ENCODE measurements around the gene NOX5.
"Not testable (repeated sequence)": the region's sequence is repeated elsewhere in the genome, so short reads cannot be mapped to it uniquely, and the experiment has no call there.

Gene NOX5

GRCh38 chr15:69014454-69014853, at the start of gene NOX5:
Gene NOX5 (plus strand): TSS chr15:69014695. CDS start chr15:69014736, 41 bp downstream.
- DNase-seq: no peak

DNA sequence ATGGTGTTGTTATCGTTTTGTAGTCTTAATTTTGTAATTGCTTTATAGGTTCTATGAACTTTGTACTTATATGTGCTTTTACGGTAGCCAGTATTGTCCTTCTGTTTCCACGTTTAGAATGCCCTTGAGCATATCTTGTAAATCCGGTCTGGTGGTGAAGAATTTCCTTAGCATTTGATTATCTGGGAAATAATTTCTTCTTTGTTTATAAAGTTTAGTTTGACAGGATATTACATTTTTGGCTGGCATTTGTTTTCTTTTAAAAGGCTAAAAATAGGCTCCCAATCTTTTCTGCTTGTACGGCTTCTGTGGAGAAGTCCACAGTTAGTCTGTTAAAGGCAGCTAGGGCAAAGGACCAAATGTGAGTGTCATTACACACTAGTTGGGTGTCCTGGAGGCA, 47.5 kb upstream of the NOX5 start:
- DNase-seq: no peak

DNA sequence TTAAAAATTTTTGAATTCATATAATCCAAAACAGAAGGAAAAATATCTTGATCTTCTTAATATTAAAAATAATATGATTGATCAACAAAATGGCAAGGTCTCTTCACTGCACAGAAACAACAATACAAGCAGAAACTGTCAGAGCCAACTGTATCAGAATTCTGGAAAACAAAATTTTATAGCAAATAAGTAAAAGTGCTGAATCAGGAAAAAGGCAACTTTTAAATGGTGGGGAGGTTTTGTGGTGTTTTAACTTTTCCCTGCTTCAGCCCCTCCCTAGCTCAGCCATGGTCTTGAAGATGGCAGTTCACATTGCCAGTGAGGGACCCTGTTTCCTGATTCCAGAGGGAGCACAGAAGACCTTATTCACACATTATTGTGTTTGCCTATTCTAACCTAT, 46.5 kb upstream of the NOX5 start:
- no peak for DNase-seq

- DNase-seq: no peak
Observed at GRCh38 chr15:68969298-68969697, 45.2 kb upstream of the NOX5 start.

DNA sequence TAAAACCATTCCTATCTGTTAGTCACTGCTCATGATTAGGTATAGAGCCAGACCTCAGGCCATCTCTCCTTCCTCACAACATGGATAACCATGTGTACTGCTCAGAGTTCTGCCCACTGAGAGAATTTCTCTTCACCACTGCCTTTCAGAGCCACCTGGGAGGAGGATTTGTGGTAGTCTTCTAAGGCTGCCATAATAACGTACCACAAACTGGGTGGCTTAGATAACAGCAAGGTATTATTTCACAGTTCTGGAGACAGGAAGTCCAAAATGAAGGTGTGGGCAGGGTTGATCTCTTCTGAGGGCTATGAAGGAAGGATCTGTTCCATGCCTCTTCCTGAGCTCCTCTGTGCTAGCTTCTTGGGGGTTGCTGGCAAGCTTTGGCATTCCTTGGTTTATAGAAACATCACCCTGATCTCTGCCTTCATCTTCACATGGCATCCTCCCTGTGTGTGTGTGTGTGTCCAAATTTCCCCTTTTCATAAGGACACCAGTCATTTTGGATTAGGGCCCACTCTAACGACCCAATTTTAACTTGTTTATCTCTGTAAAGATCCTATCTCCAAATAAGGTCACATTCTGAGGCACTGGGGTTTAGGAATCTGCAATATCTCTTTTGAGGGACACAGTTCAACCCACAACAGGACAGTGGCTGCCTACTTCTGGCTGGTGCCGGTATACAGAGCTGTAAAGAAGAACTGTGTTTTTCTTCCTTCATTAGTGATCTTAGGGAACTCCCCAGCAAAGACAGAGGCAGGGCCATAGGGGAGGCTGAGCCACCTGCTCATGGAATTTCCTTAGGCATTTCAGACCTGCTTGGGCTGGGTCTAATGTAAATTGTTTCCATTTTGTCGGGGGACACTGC, 42.1 kb upstream of the NOX5 start:
- no peak for DNase-seq

DNA sequence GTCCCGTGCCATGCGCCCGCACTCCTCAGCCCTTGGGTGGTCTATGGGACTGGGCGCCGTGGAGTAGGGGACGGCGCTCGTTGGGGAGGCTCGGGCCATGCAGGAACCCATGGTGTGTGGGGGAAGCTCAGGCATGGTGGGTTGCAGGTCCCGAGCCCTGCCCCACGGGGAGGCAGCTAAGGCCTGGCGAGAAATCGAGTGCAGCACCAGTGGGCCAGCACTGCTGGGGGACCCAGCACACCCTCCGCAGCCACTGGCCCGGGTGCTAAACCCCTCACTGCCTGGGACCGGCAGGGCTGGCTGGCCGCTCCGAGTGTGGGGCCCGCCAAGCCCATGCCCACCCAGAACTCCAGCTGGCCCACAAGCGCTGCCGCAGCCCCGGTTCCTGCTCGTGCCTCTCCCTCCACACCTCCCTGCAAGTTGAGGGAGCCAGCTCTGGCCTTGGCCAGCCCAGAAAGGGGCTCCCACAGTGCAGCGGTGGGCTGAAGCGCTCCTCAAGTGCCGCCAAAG, 38.8 kb upstream of the NOX5 start:
- not testable (repeated sequence) for DNase-seq

DNA sequence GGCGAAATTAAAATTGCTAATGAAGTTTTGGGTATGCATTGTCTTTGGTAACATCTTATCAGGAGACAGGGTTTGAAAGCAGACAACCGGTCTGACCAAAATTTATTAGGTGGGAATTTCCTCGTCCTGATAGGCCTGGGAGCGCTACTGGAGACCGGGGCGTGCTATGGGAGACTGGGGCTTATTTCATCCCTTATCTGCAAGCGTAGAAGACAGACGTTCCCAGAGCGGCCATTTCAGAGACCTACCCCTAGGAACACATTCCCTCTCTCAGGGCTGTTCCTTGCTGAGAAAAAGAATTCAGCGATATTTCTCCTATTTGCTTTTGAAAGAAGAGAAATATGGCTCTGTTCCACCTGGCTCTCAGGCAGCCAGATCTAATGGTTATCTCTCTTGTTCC, 37.1 kb upstream of the NOX5 start:
- DNase-seq: not testable (repeated sequence)

GRCh38 chr15:68979006-68979405, 35.5 kb upstream of the NOX5 start:
- DNase-seq: no peak

DNA sequence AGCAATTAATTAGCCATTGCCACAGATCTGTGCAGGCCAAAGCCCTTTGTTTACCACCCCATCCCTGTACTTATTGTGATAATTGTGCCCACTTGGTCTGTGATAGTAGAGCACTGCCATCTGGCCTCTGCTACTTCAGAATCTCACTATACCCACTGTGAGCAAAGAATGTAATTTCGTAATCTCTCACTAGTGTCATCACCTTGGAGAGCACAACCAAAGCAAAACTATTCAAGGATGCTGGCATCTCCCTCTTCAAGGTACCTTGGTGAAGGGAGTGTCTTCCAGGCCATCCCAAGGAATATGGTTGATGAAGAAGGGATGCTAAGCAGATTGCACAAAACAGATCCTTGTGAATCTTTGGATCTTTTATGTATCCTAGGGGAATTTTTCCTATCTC, 34.7 kb upstream of the NOX5 start:
- no peak for DNase-seq

GRCh38 chr15:68980786-68981185, 33.7 kb upstream of the NOX5 start:
- DNase-seq: no peak

- DNase-seq: no peak
Observed at GRCh38 chr15:68981941-68982340, 32.6 kb upstream of the NOX5 start.

DNA sequence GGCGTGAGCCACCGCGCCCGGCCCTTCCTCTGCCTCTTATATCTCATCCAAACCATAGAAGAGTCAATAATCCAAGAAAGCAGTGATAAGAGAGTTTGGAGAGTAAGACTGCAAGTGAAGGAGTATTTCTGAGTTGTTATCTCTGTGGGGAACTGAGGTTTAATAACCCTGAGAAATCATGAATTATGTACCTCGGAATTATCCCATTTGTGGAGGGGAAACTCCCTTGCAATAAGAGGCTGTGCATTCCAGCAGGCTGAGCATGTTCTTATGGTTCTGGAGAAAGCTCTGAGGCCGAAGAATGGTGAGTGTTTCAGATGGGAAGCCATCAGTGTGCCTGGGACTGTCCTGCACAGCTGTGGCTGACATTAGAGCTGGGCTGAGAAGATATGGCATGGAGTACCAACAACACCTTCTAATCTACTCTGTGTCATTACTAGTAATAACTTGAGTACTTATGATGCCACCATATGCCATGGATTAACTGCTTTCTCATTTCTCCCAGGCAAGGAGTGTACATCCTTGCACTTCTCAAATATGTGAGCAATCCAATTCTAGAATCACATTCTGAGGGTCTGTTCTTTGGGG, 31.4 kb upstream of the NOX5 start:
- no peak for DNase-seq

DNA sequence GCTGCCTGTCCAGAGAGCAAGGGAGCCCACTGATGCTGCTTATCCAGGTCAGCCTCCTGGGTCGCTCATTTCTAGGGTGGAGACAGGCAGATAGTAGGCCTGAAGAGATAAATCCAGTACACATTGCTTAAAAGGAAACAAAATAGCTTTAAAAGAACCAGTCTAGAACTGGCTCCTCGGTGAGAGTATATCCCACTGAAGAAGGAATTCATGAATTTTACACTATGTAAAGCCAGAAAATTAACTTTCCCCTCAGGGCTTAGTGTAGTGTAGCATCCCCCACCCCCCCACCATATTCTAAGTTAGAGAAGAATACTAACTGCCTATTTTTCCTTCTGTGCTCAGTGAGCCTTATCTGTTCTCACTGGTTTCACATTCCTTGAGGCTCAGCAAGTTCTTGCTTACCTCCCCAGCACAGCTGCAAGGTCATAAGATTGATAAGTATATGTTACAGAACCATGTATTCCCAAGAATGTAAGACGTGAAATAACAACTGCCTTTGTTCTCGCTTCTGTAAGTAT, 30.5 kb upstream of the NOX5 start:
- no peak for DNase-seq

DNA sequence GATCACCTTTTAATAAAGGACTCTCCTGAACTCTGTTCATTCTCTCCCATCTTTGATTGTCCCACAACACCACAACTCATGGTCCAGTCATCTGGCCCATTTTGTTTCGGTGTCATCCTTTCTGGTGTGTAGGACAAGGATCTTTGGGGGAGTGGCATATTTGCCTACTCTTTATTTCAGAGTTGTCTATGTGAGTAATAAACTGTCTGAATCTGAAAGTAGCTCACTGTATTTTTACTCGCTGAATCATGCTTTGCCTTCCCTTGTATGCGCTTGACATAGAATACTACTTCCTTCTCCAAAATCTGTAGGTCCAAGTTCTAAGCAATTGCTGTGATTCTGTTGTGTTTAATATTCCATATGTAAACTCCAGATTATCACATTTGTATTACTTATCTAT, 29.9 kb upstream of the NOX5 start:
- no peak for DNase-seq

GRCh38 chr15:68985361-68985891, 29.1 kb upstream of the NOX5 start:
- no peak for DNase-seq

GRCh38 chr15:68986322-68986721, 28.2 kb upstream of the NOX5 start:
- DNase-seq: no peak

DNA sequence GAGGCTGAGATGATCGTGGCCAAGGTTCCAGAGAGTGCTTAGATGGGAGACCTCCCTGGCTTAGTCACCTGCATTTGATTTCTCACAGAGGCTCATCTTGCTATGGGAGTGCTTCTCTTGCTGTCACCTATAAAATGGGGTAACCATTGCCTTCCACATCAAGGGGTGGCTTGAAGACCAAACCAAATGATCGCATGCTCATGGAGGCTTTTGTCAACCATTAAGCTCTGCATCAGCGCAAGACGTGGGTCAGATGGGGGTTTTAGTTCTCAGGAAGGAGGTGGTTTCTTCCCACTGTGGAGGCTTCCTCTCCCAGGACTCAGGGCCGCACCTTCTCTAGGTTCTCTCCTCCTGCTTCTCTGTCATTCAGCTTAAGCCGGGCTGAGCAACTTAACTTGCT, 27.4 kb upstream of the NOX5 start:
- DNase-seq: no peak

DNA sequence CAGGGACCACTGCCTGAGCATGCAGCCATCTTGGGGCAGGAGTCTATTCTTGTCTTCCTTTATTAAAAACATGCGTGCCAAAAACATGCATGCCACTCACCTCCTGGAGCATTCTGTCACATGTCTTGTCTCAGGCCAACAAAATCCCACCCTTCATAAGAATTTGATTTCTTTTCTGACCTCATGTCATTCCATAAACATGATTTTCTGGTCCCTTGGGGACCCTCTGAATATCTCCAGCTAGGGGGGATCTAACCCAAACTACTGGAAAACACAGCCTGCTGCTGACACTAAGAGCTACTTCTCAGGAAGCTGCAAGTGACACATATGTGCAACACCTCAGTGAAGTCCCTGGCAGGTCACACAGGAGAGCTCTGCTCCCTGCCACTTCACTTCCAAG, 26.8 kb upstream of the NOX5 start:
- no peak for DNase-seq

- no peak for DNase-seq
Observed at GRCh38 chr15:68989541-68990230, 24.8 kb upstream of the NOX5 start.

DNA sequence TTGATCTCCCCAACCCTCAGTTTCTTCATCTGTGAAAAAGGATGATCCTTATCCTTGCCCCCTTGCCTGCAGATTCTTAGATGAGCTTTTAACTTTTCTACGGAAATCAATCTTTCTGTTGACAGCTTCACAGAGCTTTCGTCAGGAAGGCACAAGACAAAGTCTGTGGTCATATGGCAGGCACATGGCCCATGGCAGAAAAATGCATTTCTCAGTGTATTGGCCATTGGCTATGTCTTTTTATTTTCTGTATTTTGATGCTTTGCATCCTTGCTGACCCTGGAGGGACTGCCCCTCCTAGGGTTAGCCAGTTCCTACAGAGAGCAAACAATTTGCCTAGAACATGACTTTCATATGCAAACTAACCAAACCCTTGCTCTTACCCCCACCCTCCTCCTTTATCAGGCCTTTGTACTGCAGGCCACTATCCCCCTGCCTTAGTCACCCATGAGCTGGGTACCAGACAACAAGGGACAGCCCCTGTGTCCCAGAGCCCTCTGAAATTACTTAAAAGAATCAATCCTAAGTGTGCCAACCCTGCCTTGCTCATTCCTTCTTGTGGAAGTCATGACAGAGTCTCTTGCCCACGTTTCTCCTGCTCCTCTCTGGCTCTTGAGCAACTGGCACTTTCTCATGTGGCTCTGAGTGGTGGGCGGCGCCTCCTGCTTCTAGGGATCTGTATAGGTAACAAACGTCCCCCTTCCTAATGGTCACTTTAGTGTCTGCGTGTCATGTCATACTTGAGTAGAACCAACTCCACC, 24.1 kb upstream of the NOX5 start:
- DNase-seq: no peak

DNA sequence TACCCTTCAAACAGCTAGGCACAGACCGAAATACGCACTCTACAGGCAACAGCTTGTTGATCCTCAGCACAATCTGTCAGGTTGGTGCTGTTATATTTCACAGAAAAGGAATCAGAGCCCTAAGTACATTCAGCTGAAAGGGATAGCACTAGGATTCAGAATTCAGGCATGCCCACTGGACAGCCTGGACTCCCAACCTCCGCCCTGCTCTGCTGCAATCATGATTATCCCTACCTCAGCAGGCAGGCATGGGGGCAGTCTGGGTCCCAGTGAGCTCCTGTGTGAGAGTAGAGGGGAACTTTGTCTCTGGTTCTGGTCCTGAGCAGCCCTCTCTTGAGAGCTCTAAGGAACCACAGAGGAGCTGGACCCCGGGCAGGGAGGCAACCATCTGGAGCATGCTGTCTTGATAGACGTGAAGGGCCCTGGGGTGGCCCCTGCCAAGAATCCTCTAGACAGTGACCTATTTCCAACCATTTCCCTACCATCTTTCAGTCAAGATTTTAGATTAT, 23.4 kb upstream of the NOX5 start:
- DNase-seq: no peak

DNA sequence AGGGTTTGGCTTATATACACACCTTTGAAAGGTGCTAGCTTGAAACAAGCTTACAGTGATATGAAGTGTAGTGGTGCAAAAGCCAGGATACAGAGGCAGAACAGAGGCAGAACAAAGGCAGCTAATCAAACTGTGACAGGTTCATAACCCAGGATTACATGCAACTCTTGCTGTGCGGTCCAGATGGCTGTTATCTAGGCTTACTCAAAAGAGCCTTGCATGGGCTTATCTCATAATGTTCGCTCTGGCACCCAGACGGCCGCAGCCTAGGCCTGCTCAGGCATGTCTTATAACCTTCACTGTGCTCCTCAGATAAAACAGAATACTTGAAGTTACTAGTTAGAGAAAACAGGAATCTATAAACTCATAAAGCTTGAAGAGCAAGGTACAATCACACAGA, 22.8 kb upstream of the NOX5 start:
- no peak for DNase-seq

Data from stimulated activated CD4-positive, alpha-beta T cell treated with anti-CD3 and anti-CD28 coated beads, Interleukin-4, amount 100 ng/mL, for 1 hour (primary cell).